NCI-H748 treated with DMSO at 0.1 percent for 48 hours (cell line): ENCODE measurements around the gene AGO1.

Experiments
- DNase-seq: peaks from one replicate; lab custom pipeline; 2025; lab: John Stamatoyannopoulos, UW

The AGO1 gene

GRCh38 chr1:35980090-35980489 is 97.1 kb downstream of the AGO1 start:
- DNase-seq: no peak
